Measurements from ENCODE around the gene ARHGEF28.
A peak's percentile ranks its signal among the peaks of the same experiment; 100 is the strongest.

Gene ARHGEF28

GRCh38 chr5:73967347-73967746, 341.4 kb downstream of the ARHGEF28 start:
- peaks cover 1% of the 10 kb centered on the region for H3K4me1 ChIP-seq (ENCODE audit: control insufficient read depth, insufficient read depth, low read depth, low read length)
- H3K4me2 ChIP-seq (ENCODE audit: low read length, poor library complexity, severe bottlenecking), result no peak overlapping the region
- no peak overlapping the region for H2AK5ac ChIP-seq (ENCODE audit: low read length, severe bottlenecking)
- DNase-seq, result no peak
- H3K27ac ChIP-seq (ENCODE audit: low read length, poor library complexity, severe bottlenecking), result no peak overlapping the region
- H3K27me3 ChIP-seq (ENCODE audit: control insufficient read depth in 1 of 2, insufficient read depth in 1 of 2, low read length in 2 of 2), result peaks cover 0 to 8% of the 10 kb centered on the region in 2 experiments
- H3K18ac ChIP-seq (ENCODE audit: low read depth in 1 of 2, low read length in 2 of 2), result no peak overlapping the region
- no peak overlapping the region for H3K4me3 ChIP-seq (ENCODE audit: insufficient read depth in 1 of 2, low read depth in 1 of 2, low read length in 2 of 2)
- H3K23ac ChIP-seq (ENCODE audit: low read length in 2 of 2), result no peak overlapping the region
- no peak overlapping the region for H3K4ac ChIP-seq (ENCODE audit: low read depth in 1 of 2, low read length in 2 of 2)
- H4K8ac ChIP-seq (ENCODE audit: low read length), result no peak overlapping the region
- no peak overlapping the region for H2AFZ ChIP-seq (ENCODE audit: low read depth, low read length)
- no peaks in the 10 kb centered on the region for H3K36me3 ChIP-seq (ENCODE audit: control insufficient read depth in 1 of 2, insufficient read depth in 2 of 2, low read depth in 1 of 2, low read length in 2 of 2)
- no peak overlapping the region for H4K91ac ChIP-seq (ENCODE audit: low read length)
- no peak overlapping the region for H2BK5ac ChIP-seq (ENCODE audit: low read depth, low read length, poor library complexity, severe bottlenecking)
- no peaks in the 10 kb centered on the region for H3K79me1 ChIP-seq (replicated peaks; ENCODE audit: low read length, poor library complexity, severe bottlenecking)
- H2BK120ac ChIP-seq (ENCODE audit: low read depth, low read length), result no peak overlapping the region
- no peak overlapping the region for H3K14ac ChIP-seq (ENCODE audit: low read length in 2 of 2)
- H2BK15ac ChIP-seq (ENCODE audit: low read depth, poor library complexity, severe bottlenecking), result no peak overlapping the region
- H2BK12ac ChIP-seq (ENCODE audit: low read length in 2 of 2), result peak overlapping the region in 1 of 2 experiments; percentile 84
- H3K9ac ChIP-seq (ENCODE audit: low read length), result no peak overlapping the region
- no peaks in the 10 kb centered on the region for H3K9me3 ChIP-seq (ENCODE audit: control insufficient read depth, low read length)
- 83% methylated on average over 2 of the region's 3 CpGs for WGBS

- Histone ChIP-seq H4K91ac (ENCODE audit: low read length) (no peak overlapping the region), H3K23ac (ENCODE audit: low read length in 2 of 2) (no peak overlapping the region), H2AFZ (ENCODE audit: low read depth, low read length) (no peak overlapping the region), H3K4me3 (ENCODE audit: insufficient read depth in 1 of 2, low read depth in 1 of 2, low read length in 2 of 2) (no peak overlapping the region), H2AK5ac (ENCODE audit: low read length, severe bottlenecking) (no peak overlapping the region), H3K14ac (ENCODE audit: low read length in 2 of 2) (no peak overlapping the region), H3K4ac (ENCODE audit: low read depth in 1 of 2, low read length in 2 of 2) (no peak overlapping the region), H2BK5ac (ENCODE audit: low read depth, low read length, poor library complexity, severe bottlenecking) (no peak overlapping the region), H3K36me3 (ENCODE audit: control insufficient read depth in 1 of 2, insufficient read depth in 2 of 2, low read depth in 1 of 2, low read length in 2 of 2) (no peaks in the 10 kb centered on the region), H3K4me2 (ENCODE audit: low read length, poor library complexity, severe bottlenecking) (no peak overlapping the region), H3K79me1 (replicated peaks; ENCODE audit: low read length, poor library complexity, severe bottlenecking) (no peaks in the 10 kb centered on the region), H3K4me1 (ENCODE audit: control insufficient read depth, insufficient read depth, low read depth, low read length) (no peaks in the 10 kb centered on the region), H4K8ac (ENCODE audit: low read length) (no peak overlapping the region), H2BK15ac (ENCODE audit: low read depth, poor library complexity, severe bottlenecking) (no peak overlapping the region), H3K27me3 (ENCODE audit: control insufficient read depth in 1 of 2, insufficient read depth in 1 of 2, low read length in 2 of 2) (peaks cover 0 to 8% of the 10 kb centered on the region in 2 experiments), H3K18ac (ENCODE audit: low read depth in 1 of 2, low read length in 2 of 2) (no peak overlapping the region), H2BK12ac (ENCODE audit: low read length in 2 of 2) (no peak overlapping the region), H3K27ac (ENCODE audit: low read length, poor library complexity, severe bottlenecking) (no peak overlapping the region), H2BK120ac (ENCODE audit: low read depth, low read length) (no peak overlapping the region), H3K9me3 (ENCODE audit: control insufficient read depth, low read length) (no peaks in the 10 kb centered on the region), H3K9ac (ENCODE audit: low read length) (no peak overlapping the region)
- no peak for DNase-seq
- WGBS, result no CpG with 5 or more reads among the region's 2 CpGs
These were observed 342.2 kb downstream of the ARHGEF28 start for GRCh38 chr5:73968246-73968645.

- no peak for DNase-seq
- Histone ChIP-seq H2AFZ (ENCODE audit: low read depth, low read length) (no peak overlapping the region), H3K27me3 (ENCODE audit: control insufficient read depth in 1 of 2, insufficient read depth in 1 of 2, low read length in 2 of 2) (peaks cover 0 to 8% of the 10 kb centered on the region in 2 experiments), H2BK120ac (ENCODE audit: low read depth, low read length) (no peak overlapping the region), H2AK5ac (ENCODE audit: low read length, severe bottlenecking) (no peak overlapping the region), H4K8ac (ENCODE audit: low read length) (no peak overlapping the region), H3K79me1 (replicated peaks; ENCODE audit: low read length, poor library complexity, severe bottlenecking) (no peaks in the 10 kb centered on the region), H2BK15ac (ENCODE audit: low read depth, poor library complexity, severe bottlenecking) (no peak overlapping the region), H3K23ac (ENCODE audit: low read length in 2 of 2) (no peak overlapping the region), H3K18ac (ENCODE audit: low read depth in 1 of 2, low read length in 2 of 2) (no peak overlapping the region), H3K9me3 (ENCODE audit: control insufficient read depth, low read length) (no peaks in the 10 kb centered on the region), H3K14ac (ENCODE audit: low read length in 2 of 2) (no peak overlapping the region), H3K36me3 (ENCODE audit: control insufficient read depth in 1 of 2, insufficient read depth in 2 of 2, low read depth in 1 of 2, low read length in 2 of 2) (no peaks in the 10 kb centered on the region), H2BK5ac (ENCODE audit: low read depth, low read length, poor library complexity, severe bottlenecking) (no peak overlapping the region), H3K4me2 (ENCODE audit: low read length, poor library complexity, severe bottlenecking) (no peak overlapping the region), H3K27ac (ENCODE audit: low read length, poor library complexity, severe bottlenecking) (no peak overlapping the region), H2BK12ac (ENCODE audit: low read length in 2 of 2) (no peak overlapping the region), H3K9ac (ENCODE audit: low read length) (no peak overlapping the region), H3K4ac (ENCODE audit: low read depth in 1 of 2, low read length in 2 of 2) (no peak overlapping the region), H4K91ac (ENCODE audit: low read length) (no peak overlapping the region), H3K4me1 (ENCODE audit: control insufficient read depth, insufficient read depth, low read depth, low read length) (no peaks in the 10 kb centered on the region), H3K4me3 (ENCODE audit: insufficient read depth in 1 of 2, low read depth in 1 of 2, low read length in 2 of 2) (no peak overlapping the region)
- 46% methylated on average over 7 of the region's 8 CpGs for WGBS
These were observed 342.7 kb downstream of the ARHGEF28 start for GRCh38 chr5:73968729-73969128.

GRCh38 chr5:73969195-73970036, 343.4 kb downstream of the ARHGEF28 start:
- no peak overlapping the region for H3K9ac ChIP-seq (ENCODE audit: low read length)
- no peak overlapping the region for H3K4me2 ChIP-seq (ENCODE audit: low read length, poor library complexity, severe bottlenecking)
- H2BK5ac ChIP-seq (ENCODE audit: low read depth, low read length, poor library complexity, severe bottlenecking), result no peak overlapping the region
- H3K27me3 ChIP-seq (ENCODE audit: control insufficient read depth in 1 of 2, insufficient read depth in 1 of 2, low read length in 2 of 2), result peaks cover 0 to 8% of the 10 kb centered on the region in 2 experiments
- H3K79me1 ChIP-seq (replicated peaks; ENCODE audit: low read length, poor library complexity, severe bottlenecking), result no peaks in the 10 kb centered on the region
- H4K8ac ChIP-seq (ENCODE audit: low read length), result no peak overlapping the region
- H3K18ac ChIP-seq (ENCODE audit: low read depth in 1 of 2, low read length in 2 of 2), result no peak overlapping the region
- H2BK15ac ChIP-seq (ENCODE audit: low read depth, poor library complexity, severe bottlenecking), result peak overlapping the region; percentile 74
- DNase-seq, result no peak
- no peaks in the 10 kb centered on the region for H3K4me1 ChIP-seq (ENCODE audit: control insufficient read depth, insufficient read depth, low read depth, low read length)
- 27% methylated on average over 3 of the region's 5 CpGs for WGBS
- no peak overlapping the region for H2BK12ac ChIP-seq (ENCODE audit: low read length in 2 of 2)
- H3K4ac ChIP-seq (ENCODE audit: low read depth in 1 of 2, low read length in 2 of 2), result no peak overlapping the region
- no peak overlapping the region for H2AFZ ChIP-seq (ENCODE audit: low read depth, low read length)
- H4K91ac ChIP-seq (ENCODE audit: low read length), result no peak overlapping the region
- H3K23ac ChIP-seq (ENCODE audit: low read length in 2 of 2), result no peak overlapping the region
- no peak overlapping the region for H3K27ac ChIP-seq (ENCODE audit: low read length, poor library complexity, severe bottlenecking)
- no peaks in the 10 kb centered on the region for H3K36me3 ChIP-seq (ENCODE audit: control insufficient read depth in 1 of 2, insufficient read depth in 2 of 2, low read depth in 1 of 2, low read length in 2 of 2)
- H3K9me3 ChIP-seq (ENCODE audit: control insufficient read depth, low read length), result no peaks in the 10 kb centered on the region
- no peak overlapping the region for H2BK120ac ChIP-seq (ENCODE audit: low read depth, low read length)
- H2AK5ac ChIP-seq (ENCODE audit: low read length, severe bottlenecking), result no peak overlapping the region
- no peak overlapping the region for H3K14ac ChIP-seq (ENCODE audit: low read length in 2 of 2)
- no peak overlapping the region for H3K4me3 ChIP-seq (ENCODE audit: insufficient read depth in 1 of 2, low read depth in 1 of 2, low read length in 2 of 2)

Data from mesenchymal stem cell (in vitro differentiated cells and primary cell).